SK-N-SH (cell line): ENCODE measurements around the gene VENTX. TPM values are rescaled to one million over a fixed set of nuclear protein-coding genes. Genes with fewer than 3 reads are reported as not detected.

ENCODE experiments used
- CTCF ChIA-PET: fragments of 300-600, 350-600 bp; formaldehyde crosslinking; extraction: SDS; loops from one replicate; lab custom pipeline; 2021; lab: Yijun Ruan, JAX
- POLR2A ChIA-PET: fragments of 350-600 bp; sonication (Branson Sonifier 250); formaldehyde crosslinking; extraction: SDS; loops from one replicate; lab custom pipeline; 2020; ENCODE audit warnings: antibody characterized with exemption, inconsistent platforms; lab: Yijun Ruan, JAX
- DNase-seq: peaks from one replicate; pipeline ENCODE4 v3.0.0; 2012
- H2AFZ ChIP-seq: fragments of 200-600 bp; sonication (generic); 2 replicates; pipeline ENCODE4 v1.8.1; 2016; ENCODE audit warnings: antibody characterized with exemption, mild to moderate bottlenecking, low read depth
- H3F3A ChIP-seq: fragments of 200-600 bp; sonication (generic); replicated peaks from 2 replicates; pipeline ENCODE3; 2016; ENCODE audit warnings: antibody characterized with exemption, mild to moderate bottlenecking; ENCODE audit not compliant: insufficient read depth
- H3K27ac ChIP-seq, 2 experiments: fragments of 200-500 bp in 1 of 2; fragments of 200-600 bp in 1 of 2; sonication (Bioruptor generic) in 1 of 2; sonication (generic), shearing (Covaris generic) in 1 of 2; 2 replicates each; pipeline versions ENCODE4 v1.5.1 to v1.6.1; 2014 to 2016; ENCODE audit warnings: low read depth in 2 of 2, inconsistent platforms in 1 of 2, low read length in 1 of 2, mild to moderate bottlenecking in 1 of 2, mixed read lengths in 1 of 2
- H3K27me3 ChIP-seq: fragments of 200-600 bp; sonication (generic), shearing (Covaris generic); 2 replicates; pipeline ENCODE4 v1.6.1; 2016; ENCODE audit warnings: mixed run types; ENCODE audit not compliant: insufficient read depth
- H3K36me3 ChIP-seq, 2 experiments: fragments of 200-500 bp in 1 of 2; fragments of 200-600 bp in 1 of 2; sonication (Bioruptor generic) in 1 of 2; sonication (generic) in 1 of 2; replicated peaks in 1 of 2; 2 replicates each; pipeline versions ENCODE3 to v1.5.1; 2014 to 2016; ENCODE audit warnings: low read length in 1 of 2, mild to moderate bottlenecking in 1 of 2; ENCODE audit not compliant: insufficient read depth in 2 of 2, control insufficient read depth in 1 of 2
- H3K4me1 ChIP-seq, 2 experiments: fragments of 200-500 bp in 1 of 2; fragments of 200-600 bp in 1 of 2; sonication (Bioruptor generic) in 1 of 2; sonication (generic), shearing (Covaris generic) in 1 of 2; 2 replicates each; pipeline versions ENCODE4 v1.5.1 to v1.6.1; 2014 to 2016; ENCODE audit warnings: low read depth in 1 of 2, low read length in 1 of 2, mixed run types in 1 of 2; ENCODE audit not compliant: insufficient read depth in 2 of 2, control insufficient read depth in 1 of 2
- H3K4me2 ChIP-seq: fragments of 200-600 bp; sonication (generic), shearing (Covaris generic); 2 replicates; pipeline ENCODE4 v1.6.1; 2017; ENCODE audit warnings: mixed run types
- H3K4me3 ChIP-seq, 2 experiments: fragments of 200-500 bp in 1 of 2; fragments of 200-600 bp in 1 of 2; sonication (Bioruptor generic) in 1 of 2; sonication (generic), shearing (Covaris generic) in 1 of 2; 2 replicates each; pipeline versions ENCODE4 v1.5.1 to v1.8.1; 2014 to 2016; ENCODE audit warnings: low read depth in 2 of 2, inconsistent platforms in 1 of 2, low read length in 1 of 2, mild to moderate bottlenecking in 1 of 2, mixed read lengths in 1 of 2, moderate library complexity in 1 of 2
- H3K79me2 ChIP-seq: fragments of 200-600 bp; sonication (generic); 2 replicates; pipeline ENCODE4 v1.8.1; 2017; ENCODE audit warnings: mild to moderate bottlenecking; ENCODE audit not compliant: insufficient read depth
- H3K9ac ChIP-seq: fragments of 200-600 bp; sonication (generic); 2 replicates; pipeline ENCODE4 v1.6.1; 2017; ENCODE audit warnings: mixed run types
- H3K9me2 ChIP-seq: fragments of 200-600 bp; sonication (generic); 2 replicates; pipeline ENCODE4 v1.6.1; 2017; ENCODE audit warnings: mixed run types
- H3K9me3 ChIP-seq: fragments of 200-600 bp; sonication (generic); 2 replicates; pipeline ENCODE4 v1.6.1; 2017; ENCODE audit warnings: mixed run types, mild to moderate bottlenecking, moderate library complexity
- H4K20me1 ChIP-seq: fragments of 200-600 bp; sonication (generic); 2 replicates; pipeline ENCODE4 v1.6.1; 2017; ENCODE audit warnings: mild to moderate bottlenecking, mixed run types; ENCODE audit not compliant: insufficient read depth
- CHD2 ChIP-seq: fragments of 150-350 bp; IDR thresholded peaks from 2 replicates; pipeline ENCODE4 v1.6.1; 2018; ENCODE audit warnings: low read length; ENCODE audit not compliant: partially characterized antibody
- CTCF ChIP-seq: fragments of 200-600 bp; sonication (generic); IDR thresholded peaks from 2 replicates; pipeline ENCODE4 v1.6.1; 2017; ENCODE audit warnings: antibody characterized with exemption, mild to moderate bottlenecking, moderate library complexity
- EZH2phosphoT487 ChIP-seq: fragments of 200-600 bp; sonication (generic); IDR thresholded peaks from 2 replicates; pipeline ENCODE4 v1.6.1; 2017; ENCODE audit warnings: low read depth, mixed run types, mild to moderate bottlenecking, antibody characterized with exemption, moderate library complexity, borderline replicate concordance
- FOSL2 ChIP-seq: IDR thresholded peaks from 2 replicates; pipeline ENCODE4 v1.4.0; 2012; ENCODE audit warnings: low read depth, mild to moderate bottlenecking, moderate library complexity, borderline replicate concordance
- FOXJ3 ChIP-seq: sonication (generic); formaldehyde crosslinking; IDR thresholded peaks from 2 replicates; pipeline ENCODE4 v1.5.1; 2020; ENCODE audit warnings: mild to moderate bottlenecking, missing genetic modification reagents
- GABPA ChIP-seq: IDR thresholded peaks from 2 replicates; pipeline ENCODE4 v1.4.0; 2012; ENCODE audit warnings: low read depth, mild to moderate bottlenecking
- IRF3 ChIP-seq: fragments of 150-350 bp; IDR thresholded peaks from 2 replicates; pipeline ENCODE4 v1.6.1; 2016; ENCODE audit warnings: mild to moderate bottlenecking, low read depth, low read length
- JUND ChIP-seq: IDR thresholded peaks from 2 replicates; pipeline ENCODE4 v1.4.0; 2012
- MEF2A ChIP-seq: IDR thresholded peaks from 2 replicates; pipeline ENCODE4 v1.4.0; 2012; ENCODE audit warnings: low read depth, borderline replicate concordance
- MXI1 ChIP-seq: IDR thresholded peaks from 2 replicates; pipeline ENCODE4 v1.6.1; 2012; ENCODE audit warnings: mild to moderate bottlenecking, low read depth, low read length, improper control_type of control experiment
- NFIC ChIP-seq: IDR thresholded peaks from 2 replicates; pipeline ENCODE4 v1.4.0; 2012; ENCODE audit warnings: borderline replicate concordance
- NRF1 ChIP-seq: IDR thresholded peaks from 2 replicates; pipeline ENCODE4 v1.6.1; 2012; ENCODE audit warnings: low read depth, mild to moderate bottlenecking, low read length
- POLR2AphosphoS5 ChIP-seq: IDR thresholded peaks from 2 replicates; pipeline ENCODE4 v1.6.1; 2012; ENCODE audit warnings: low read depth, low read length
- REST ChIP-seq: IDR thresholded peaks from 2 replicates; pipeline ENCODE4 v1.6.1; 2012; ENCODE audit warnings: mild to moderate bottlenecking, low read depth, low read length, moderate library complexity
- RFX5 ChIP-seq: IDR thresholded peaks from 2 replicates; pipeline ENCODE4 v1.6.1; 2012; ENCODE audit warnings: mild to moderate bottlenecking, improper control_type of control experiment, low read length
- SMC3 ChIP-seq: IDR thresholded peaks from 2 replicates; pipeline ENCODE4 v1.6.1; 2012; ENCODE audit warnings: low read depth, low read length, improper control_type of control experiment
- TAF1 ChIP-seq: IDR thresholded peaks from 2 replicates; pipeline ENCODE4 v1.6.1; 2012; ENCODE audit warnings: low read depth, mild to moderate bottlenecking, low read length, moderate library complexity, borderline replicate concordance
- TEAD4 ChIP-seq: IDR thresholded peaks from 2 replicates; pipeline ENCODE4 v1.4.0; 2012; ENCODE audit warnings: mild to moderate bottlenecking, borderline replicate concordance; ENCODE audit not compliant: insufficient read depth
- WGBS: methylation state at CpG from one replicate; pipeline ENCODE4 v1.1.6; 2017; ENCODE audit warnings: low lambda C conversion rate; 5-methylcytosine and 5-hydroxymethylcytosine counted together
- polyA plus RNA-seq, 3 experiments: library from polyadenylated mRNA; depleted of rRNA; stranded (reverse); fragments of >200 nt; gene quantifications; 2 replicates each; pipeline ENCODE4 v1.2.3, GENCODE V29; 2012

The VENTX gene
- polyA plus RNA-seq, 1 of the 3 experiments (the other 2 are of a cell fraction): not detected

- H3K4me1 ChIP-seq: no peaks in the 10 kb centered on the region; a peak in 1 of 4 replicates
- no peak overlapping the region for H3K9ac ChIP-seq
- CTCF ChIA-PET: interaction anchor here (1.4 to 1.5 kb wide), 3 partner anchors 36 to 367 kb away, joined by 3 to 4 read pairs (median 4); no protein-coding TSS in a partner anchor
- H3K36me3 ChIP-seq: no peaks in the 10 kb centered on the region
- H2AFZ ChIP-seq: no peak overlapping the region
- H3F3A ChIP-seq: no peaks in the 10 kb centered on the region
- no peaks in the 10 kb centered on the region for H3K27me3 ChIP-seq
- no peak overlapping the region for H3K4me2 ChIP-seq
- H3K79me2 ChIP-seq: no peaks in the 10 kb centered on the region
- no peak overlapping the region for H3K4me3 ChIP-seq
- POLR2A ChIA-PET: no interaction called here
- DNase-seq: no peak
- H4K20me1 ChIP-seq: no peaks in the 10 kb centered on the region; the same call in 1 of the 2 replicates
- no peaks in the 10 kb centered on the region for H3K9me3 ChIP-seq
- H3K27ac ChIP-seq: no peak overlapping the region
- no peaks in the 10 kb centered on the region for H3K9me2 ChIP-seq
- WGBS: 68% methylated on average over 20 of the region's 35 CpGs
- TF ChIP-seq FOSL2 (no peak), TAF1 (no peak), MXI1 (no peak)
Measured at GRCh38 chr10:133271521-133272300, 34.1 kb downstream of the VENTX start.

GRCh38 chr10:133272301-133272963, 34.8 kb downstream of the VENTX start:
- Histone ChIP-seq H3K4me1 (no peaks in the 10 kb centered on the region; a peak in 1 of 4 replicates), H2AFZ (no peak overlapping the region), H3K9ac (no peak overlapping the region), H3K4me2 (no peak overlapping the region), H4K20me1 (no peaks in the 10 kb centered on the region; the same call in 1 of the 2 replicates), H3K27me3 (no peaks in the 10 kb centered on the region), H3K27ac (no peak overlapping the region), H3K9me3 (no peaks in the 10 kb centered on the region), H3K9me2 (no peaks in the 10 kb centered on the region), H3K79me2 (no peaks in the 10 kb centered on the region), H3F3A (no peaks in the 10 kb centered on the region), H3K36me3 (no peaks in the 10 kb centered on the region), H3K4me3 (no peak overlapping the region)
- ChIA-PET POLR2A (no interaction called here), CTCF (interaction anchor here (1.5 kb wide), 1 partner anchor 35 kb away, joined by 4 read pairs; no protein-coding TSS in a partner anchor)
- no peak for DNase-seq
- WGBS: 74% methylated on average over 21 of the region's 29 CpGs
- TF ChIP-seq MEF2A: no peak
- no peak for TF ChIP-seq MXI1
- no peak for TF ChIP-seq NFIC
- no peak for TF ChIP-seq NRF1
- no peak for TF ChIP-seq EZH2phosphoT487
- TF ChIP-seq IRF3: no peak
- no peak for TF ChIP-seq TEAD4
- no peak for TF ChIP-seq SMC3
- no peak for TF ChIP-seq RFX5
- TF ChIP-seq GABPA: no peak
- TF ChIP-seq CHD2: no peak
- TF ChIP-seq FOXJ3 (CRISPR knock-in tag): no peak
- no peak for TF ChIP-seq CTCF
- no peak for TF ChIP-seq POLR2AphosphoS5
- no peak for TF ChIP-seq JUND
- TF ChIP-seq REST: no peak
